IMR-90 (cell line): ENCODE results near the gene KYNU. TPM values are rescaled to one million over a fixed set of nuclear protein-coding genes. Genes with fewer than 3 reads are reported as not detected.

Source experiments
- ATAC-seq: fragments of 200-7000 bp; cut with Tn5 transposase; 2 replicates; pipeline ENCODE4 v1.9.1; 2020; ENCODE audit warnings: low read depth, mild to moderate bottlenecking, moderate library complexity
- Bru-seq: library from RNA; stranded (reverse); fragments of 400-500 nt; gene quantifications from one replicate; lab custom pipeline; 2021; lab: Mats Ljungman, UMichigan
- BruChase-seq, 2 experiments: library from RNA; stranded (reverse); fragments of 400-500 nt; gene quantifications; one replicate each; lab custom pipeline; 2021; lab: Mats Ljungman, UMichigan
- BruUV-seq: library from RNA; stranded (reverse); fragments of 400-500 nt; replicated peaks from 2 replicates; lab custom pipeline; 2021; lab: Mats Ljungman, UMichigan
- CTCF ChIA-PET: fragments of 300-600 bp; formaldehyde crosslinking; extraction: SDS; loops from one replicate; lab custom pipeline; 2021; ENCODE audit warnings: antibody characterized with exemption; lab: Yijun Ruan, JAX
- POLR2A ChIA-PET: fragments of 300-600 bp; sonication (Branson Sonifier 250); formaldehyde crosslinking; loops from one replicate; lab custom pipeline; 2022; ENCODE audit warnings: antibody characterized with exemption; ENCODE audit not compliant: unreplicated experiment; lab: Charles Lee
- DNase-seq: peaks from one replicate; pipeline ENCODE4 v3.0.0; 2013
- H2AFZ ChIP-seq: replicated peaks from 2 replicates; pipeline ENCODE3; 2013; ENCODE audit warnings: low read length, mild to moderate bottlenecking; ENCODE audit not compliant: poor library complexity
- H2AK5ac ChIP-seq: 2 replicates; pipeline ENCODE4 v1.6.1; 2013; ENCODE audit warnings: low read depth, low read length, inconsistent platforms
- H2AK9ac ChIP-seq: replicated peaks from 2 replicates; pipeline ENCODE3; 2013; ENCODE audit warnings: mild to moderate bottlenecking, low read depth, low read length, moderate library complexity; ENCODE audit not compliant: poor library complexity
- H2BK120ac ChIP-seq: 2 replicates; pipeline ENCODE4 v1.6.1; 2013; ENCODE audit warnings: low read depth, low read length, inconsistent platforms
- H2BK15ac ChIP-seq: 3 replicates; pipeline ENCODE4 v1.6.1; 2013; ENCODE audit warnings: low read depth, low read length, inconsistent platforms
- H2BK20ac ChIP-seq: 2 replicates; pipeline ENCODE4 v1.6.1; 2013; ENCODE audit warnings: low read depth, mild to moderate bottlenecking, inconsistent platforms, low read length, moderate library complexity
- H2BK5ac ChIP-seq: 2 replicates; pipeline ENCODE4 v1.6.1; 2013; ENCODE audit warnings: mild to moderate bottlenecking, low read depth, low read length, inconsistent platforms; ENCODE audit not compliant: poor library complexity, severe bottlenecking
- H3K14ac ChIP-seq: replicated peaks from 2 replicates; pipeline ENCODE4 v1.6.1; 2013; ENCODE audit warnings: low read depth, low read length, inconsistent platforms
- H3K18ac ChIP-seq: 2 replicates; pipeline ENCODE4 v1.6.1; 2013; ENCODE audit warnings: low read depth, low read length, control low read depth
- H3K23ac ChIP-seq: 2 replicates; pipeline ENCODE4 v1.6.1; 2013; ENCODE audit warnings: low read depth, low read length, inconsistent platforms
- H3K27ac ChIP-seq: 2 replicates; pipeline ENCODE4 v1.5.1; 2013; ENCODE audit warnings: mild to moderate bottlenecking, control low read depth, low read length; ENCODE audit not compliant: insufficient read depth
- H3K27me3 ChIP-seq: 2 replicates; pipeline ENCODE4 v1.6.1; 2013; ENCODE audit warnings: low read length; ENCODE audit not compliant: control insufficient read depth, insufficient read depth
- H3K36me3 ChIP-seq: 2 replicates; pipeline ENCODE4 v1.6.1; 2013; ENCODE audit warnings: low read length, mixed read lengths; ENCODE audit not compliant: control insufficient read depth, insufficient read depth
- H3K4ac ChIP-seq: 2 replicates; pipeline ENCODE4 v1.6.1; 2013; ENCODE audit warnings: low read depth, low read length, inconsistent platforms
- H3K4me1 ChIP-seq: 2 replicates; pipeline ENCODE4 v1.6.1; 2013; ENCODE audit warnings: low read length, mixed read lengths; ENCODE audit not compliant: control insufficient read depth, insufficient read depth
- H3K4me2 ChIP-seq: 2 replicates; pipeline ENCODE4 v1.6.1; 2013; ENCODE audit warnings: low read depth, mild to moderate bottlenecking, control low read depth, low read length, moderate library complexity
- H3K4me3 ChIP-seq: 2 replicates; pipeline ENCODE4 v1.5.1; 2013; ENCODE audit warnings: low read depth, mild to moderate bottlenecking, control low read depth, low read length, moderate library complexity; ENCODE audit not compliant: insufficient read depth
- H3K56ac ChIP-seq: 2 replicates; pipeline ENCODE4 v1.6.1; 2013; ENCODE audit warnings: low read length, inconsistent platforms; ENCODE audit not compliant: insufficient read depth; ENCODE audit errors: extremely low read depth
- H3K79me1 ChIP-seq, 2 experiments: 2 replicates each; pipeline ENCODE4 v1.6.1; 2013; ENCODE audit warnings: low read length in 2 of 2, inconsistent platforms in 1 of 2, low read depth in 1 of 2
- H3K9ac ChIP-seq: 2 replicates; pipeline ENCODE4 v1.6.1; 2013; ENCODE audit warnings: low read depth, low read length, control low read depth
- H3K9me1 ChIP-seq: 2 replicates; pipeline ENCODE4 v1.6.1; 2013; ENCODE audit warnings: low read length, inconsistent platforms; ENCODE audit not compliant: insufficient read depth
- H3K9me3 ChIP-seq: 2 replicates; pipeline ENCODE4 v1.6.1; 2013; ENCODE audit warnings: low read length; ENCODE audit not compliant: control insufficient read depth, insufficient read depth
- H4K20me1 ChIP-seq: 2 replicates; pipeline ENCODE4 v1.6.1; 2013; ENCODE audit warnings: low read length, inconsistent platforms; ENCODE audit not compliant: insufficient read depth
- H4K5ac ChIP-seq: 2 replicates; pipeline ENCODE4 v1.6.1; 2013; ENCODE audit warnings: mild to moderate bottlenecking, low read depth, low read length, control low read depth
- H4K8ac ChIP-seq, 2 experiments: 2 replicates each; pipeline ENCODE4 v1.6.1; 2013; ENCODE audit warnings: low read depth in 2 of 2, low read length in 2 of 2, control low read depth in 1 of 2, inconsistent platforms in 1 of 2
- H4K91ac ChIP-seq: 2 replicates; pipeline ENCODE4 v1.6.1; 2013; ENCODE audit warnings: low read depth, low read length, inconsistent platforms; ENCODE audit not compliant: insufficient read depth
- BHLHE40 ChIP-seq: fragments of 150-350 bp; IDR thresholded peaks from 2 replicates; pipeline ENCODE4 v1.6.1; 2016; ENCODE audit warnings: mild to moderate bottlenecking, low read depth, low read length
- CHD1 ChIP-seq: IDR thresholded peaks from 2 replicates; pipeline ENCODE4 v1.6.1; 2012; ENCODE audit warnings: low read depth, low read length, improper control_type of control experiment
- ELK1 ChIP-seq: fragments of 150-350 bp; IDR thresholded peaks from 2 replicates; pipeline ENCODE4 v1.6.1; 2016; ENCODE audit warnings: low read depth, mild to moderate bottlenecking, low read length, moderate library complexity, borderline replicate concordance
- FOS ChIP-seq: fragments of 150-350 bp; IDR thresholded peaks from 2 replicates; pipeline ENCODE4 v1.6.1; 2016; ENCODE audit warnings: low read depth, low read length
- MXI1 ChIP-seq: IDR thresholded peaks from 2 replicates; pipeline ENCODE4 v1.6.1; 2012; ENCODE audit warnings: low read depth, mild to moderate bottlenecking, low read length, moderate library complexity, borderline replicate concordance
- NFE2L2 ChIP-seq: fragments of 150-350 bp; IDR thresholded peaks from 2 replicates; pipeline ENCODE4 v1.6.1; 2016; ENCODE audit warnings: low read depth, mild to moderate bottlenecking, low read length
- POLR2A ChIP-seq: IDR thresholded peaks from 2 replicates; pipeline ENCODE4 v1.6.1; 2012; ENCODE audit warnings: mild to moderate bottlenecking, low read depth, low read length
- RAD21 ChIP-seq: IDR thresholded peaks from 2 replicates; pipeline ENCODE4 v1.6.1; 2012; ENCODE audit warnings: low read length, improper control_type of control experiment
- RCOR1 ChIP-seq: IDR thresholded peaks from 2 replicates; pipeline ENCODE4 v1.6.1; 2012; ENCODE audit warnings: mild to moderate bottlenecking, low read length, improper control_type of control experiment; ENCODE audit not compliant: insufficient replicate concordance
- RFX5 ChIP-seq: IDR thresholded peaks from 2 replicates; pipeline ENCODE4 v1.8.0; 2012; ENCODE audit warnings: low read depth, mild to moderate bottlenecking, low read length, moderate library complexity
- SMC3 ChIP-seq: fragments of 150-350 bp; IDR thresholded peaks from 2 replicates; pipeline ENCODE4 v1.6.1; 2016; ENCODE audit warnings: low read depth, mild to moderate bottlenecking, antibody characterized with exemption, low read length, moderate library complexity
- WGBS, 2 experiments: methylation state at CpG; one replicate each; pipeline versions ENCODE4 v1.1.5 to v1.1.7; 2013; ENCODE audit warnings: missing lambda C conversion rate in 2 of 2; ENCODE audit not compliant: insufficient read length in 1 of 2; ENCODE audit errors: extremely low coverage in 2 of 2; 5-methylcytosine and 5-hydroxymethylcytosine counted together
- dilution Hi-C: fragments of 300-500 bp; cut with HindIII; formaldehyde crosslinking; loops from one replicate; pipeline ENCODE4 v1.14.3; 2018; ENCODE audit warnings: low sequenced_read_pairs; ENCODE audit not compliant: unreplicated experiment
- in situ Hi-C: fragments of 300-500 bp; cut with MboI; formaldehyde crosslinking; loops from 3 replicates; pipeline ENCODE4 v1.14.3; 2019; ENCODE audit warnings: low sequenced_read_pairs, inconsistent platforms, mixed read lengths
- intact Hi-C: fragments of 100-400 bp; cut with micrococcal nuclease; formaldehyde crosslinking; loops from 2 replicates; pipeline ENCODE4 v1.10.0; 2022
- long read RNA-seq: library from polyadenylated mRNA; unstranded; transcript quantifications from one replicate; pipeline ENCODE4 v2.0.0, GENCODE V29; 2021; ENCODE audit not compliant: unreplicated experiment
- polyA plus RNA-seq, 3 experiments: library from polyadenylated mRNA; depleted of rRNA; stranded (reverse); fragments of >200 nt; gene quantifications; 2 replicates each; pipeline ENCODE4 v1.2.3, GENCODE V29; 2012; ENCODE audit warnings: low replicate concordance in 1 of 3
- total RNA-seq: library from RNA; depleted of rRNA; stranded (reverse); fragments of >200 nt; gene quantifications from 2 replicates; pipeline ENCODE4 v1.2.3, GENCODE V29; 2012; rRNA removed
- TF ChIP-seq, protein P1 (sequence below): conservative IDR thresholded peaks from 2 replicates; pipeline ENCODE4 v1.5.1; 2012; ENCODE audit warnings: mild to moderate bottlenecking, low read depth, low read length, improper control_type of control experiment

Gene KYNU
- total RNA-seq (2.2 and 2.9 TPM in 2 replicates), polyA plus RNA-seq (2012; rRNA removed) (0.53 and 0.75 TPM in 2 replicates), Bru-seq, nascent RNA (percentile 43 among the genes with signal in this experiment), BruChase-seq, experiment 1, labeled RNA remaining after a 6-hour chase (percentile 32 among the genes with signal in this experiment), BruChase-seq, experiment 2, labeled RNA remaining after a 2-hour chase (percentile 33 among the genes with signal in this experiment)
- 0.13 and 0.26 TPM in 2 replicates for polyA plus RNA-seq (2012; cell fraction: cytosol; rRNA removed)
- polyA plus RNA-seq (2012; cell fraction: nucleus; rRNA removed; ENCODE audit: low replicate concordance), result 0.04 and 0.56 TPM in 2 replicates
- long read RNA-seq, full-length matches to known transcripts, result 2 of 2 reads
- long read RNA-seq, partial matches to known transcripts, result 0 of 2 reads
- long read RNA-seq, other reads (novel, unspliced or antisense), result 0 of 2 reads

DNA sequence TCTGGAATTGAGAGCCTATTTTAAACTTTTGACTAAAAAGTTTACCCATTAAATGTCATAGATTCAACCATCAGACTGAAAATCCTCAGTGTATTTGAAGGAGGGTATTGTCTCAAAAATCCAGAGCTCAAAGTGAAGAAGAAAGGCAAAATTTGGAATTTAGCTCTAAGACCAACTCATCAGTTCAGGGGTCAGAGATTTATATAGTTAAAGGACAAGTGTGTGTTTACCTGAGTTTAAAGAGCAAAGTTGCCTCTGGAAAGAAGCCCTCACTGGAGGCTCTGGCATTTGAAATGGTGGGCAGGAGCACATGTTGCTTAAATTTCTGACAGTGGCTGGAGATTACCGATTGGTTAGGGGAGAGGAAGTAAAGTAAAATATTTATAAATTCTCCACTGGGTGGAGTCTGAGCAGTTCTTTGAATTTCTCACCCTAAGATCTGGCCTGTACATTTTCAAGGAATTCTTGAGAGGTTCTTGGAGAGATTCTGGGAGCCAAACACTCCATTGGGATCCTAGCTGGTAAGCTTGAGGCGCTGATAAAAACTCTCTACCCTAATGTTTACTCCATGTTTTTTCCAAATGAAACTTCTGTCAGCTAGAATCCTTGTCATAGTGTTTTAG lies at the start of gene KYNU:
Gene KYNU (plus strand): TSS at position 449 of the 623 bp plus-strand sequence. CDS start 7,704 bp downstream, outside the sequence.
- ChIA-PET CTCF (interaction anchor here (0.6 to 1.1 kb wide), 2 partner anchors 14 to 195 kb away, joined by 3 read pairs; no protein-coding TSS in a partner anchor), POLR2A (no interaction called here)
- H2AFZ ChIP-seq, result no peak within 1 kb of the TSS
- no peak within 1 kb of the TSS for H3K27ac ChIP-seq
- no peaks in the 10 kb centered on the region for H3K79me1 ChIP-seq
- no peak within 1 kb of the TSS for H2BK5ac ChIP-seq
- H3K18ac ChIP-seq, result peak within 1 kb of the TSS; percentile 4; the same call in 1 of the 2 replicates
- H3K56ac ChIP-seq, result no peak within 1 kb of the TSS
- WGBS, 2 experiments, result no CpG with 5 or more reads among the region's 2 CpGs
- no peaks in the 10 kb centered on the region for H3K36me3 ChIP-seq
- peak; percentile 27 for ATAC-seq
- peak within 1 kb of the TSS; percentile 21; the same call in 1 of the 2 replicates for H3K14ac ChIP-seq
- H4K91ac ChIP-seq, result no peak within 1 kb of the TSS; the same call in 1 of the 2 replicates
- BruUV-seq, result no TSS peak
- peaks cover 6% of the 10 kb centered on the region for H3K4me1 ChIP-seq
- H4K5ac ChIP-seq, result no peak within 1 kb of the TSS; the same call in 1 of the 2 replicates
- H2AK5ac ChIP-seq, result no peak within 1 kb of the TSS; the same call in 1 of the 2 replicates
- intact Hi-C loops (loop anchor here (5.0 kb wide), 2 partner anchors 85 to 105 kb away; no protein-coding TSS in a partner anchor), dilution Hi-C loops (no loop called here), in situ Hi-C loops (no loop called here)
- H4K20me1 ChIP-seq, result no peaks in the 10 kb centered on the region
- H3K4me3 ChIP-seq, result no peak within 1 kb of the TSS; the same call in 1 of the 2 replicates
- no peak within 1 kb of the TSS for H3K4ac ChIP-seq
- H3K27me3 ChIP-seq, result no peaks in the 10 kb centered on the region
- no peak within 1 kb of the TSS for H3K23ac ChIP-seq
- no peak within 1 kb of the TSS for H3K9ac ChIP-seq
- 0 out of 2 replicates have a peak within 1 kb of the TSS, but pooled peaks have one; percentile 52 for H2BK120ac ChIP-seq
- peak within 1 kb of the TSS; percentile 3; the same call in 1 of the 3 replicates for H2BK15ac ChIP-seq
- no peaks in the 10 kb centered on the region for H3K9me3 ChIP-seq
- H3K4me2 ChIP-seq, result peak within 1 kb of the TSS; percentile 0; the same call in 1 of the 2 replicates
- H2AK9ac ChIP-seq, result no peak within 1 kb of the TSS
- peak; percentile 33 for DNase-seq
- peak within 1 kb of the TSS; percentile 43; the same call in 1 of the 2 replicates for H2BK20ac ChIP-seq
- H3K9me1 ChIP-seq, result no peaks in the 10 kb centered on the region; the same call in 1 of the 2 replicates
- H4K8ac ChIP-seq, result peak within 1 kb of the TSS in 1 of 2 experiments; percentile 4; a peak in 3 of 4 replicates
- TF ChIP-seq ELK1 (no peak), NFE2L2 (no peak), RFX5 (no peak), MXI1 (no peak), SMC3 (no peak), BHLHE40 (no peak), FOS (no peak), RCOR1 (no peak), POLR2A (no peak), CHD1 (no peak), RAD21 (no peak)
- TF ChIP-seq, protein P1, sequence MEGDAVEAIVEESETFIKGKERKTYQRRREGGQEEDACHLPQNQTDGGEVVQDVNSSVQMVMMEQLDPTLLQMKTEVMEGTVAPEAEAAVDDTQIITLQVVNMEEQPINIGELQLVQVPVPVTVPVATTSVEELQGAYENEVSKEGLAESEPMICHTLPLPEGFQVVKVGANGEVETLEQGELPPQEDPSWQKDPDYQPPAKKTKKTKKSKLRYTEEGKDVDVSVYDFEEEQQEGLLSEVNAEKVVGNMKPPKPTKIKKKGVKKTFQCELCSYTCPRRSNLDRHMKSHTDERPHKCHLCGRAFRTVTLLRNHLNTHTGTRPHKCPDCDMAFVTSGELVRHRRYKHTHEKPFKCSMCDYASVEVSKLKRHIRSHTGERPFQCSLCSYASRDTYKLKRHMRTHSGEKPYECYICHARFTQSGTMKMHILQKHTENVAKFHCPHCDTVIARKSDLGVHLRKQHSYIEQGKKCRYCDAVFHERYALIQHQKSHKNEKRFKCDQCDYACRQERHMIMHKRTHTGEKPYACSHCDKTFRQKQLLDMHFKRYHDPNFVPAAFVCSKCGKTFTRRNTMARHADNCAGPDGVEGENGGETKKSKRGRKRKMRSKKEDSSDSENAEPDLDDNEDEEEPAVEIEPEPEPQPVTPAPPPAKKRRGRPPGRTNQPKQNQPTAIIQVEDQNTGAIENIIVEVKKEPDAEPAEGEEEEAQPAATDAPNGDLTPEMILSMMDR, result no peak
